ENCODE results near the gene DONSON.

Gene DONSON

DNA sequence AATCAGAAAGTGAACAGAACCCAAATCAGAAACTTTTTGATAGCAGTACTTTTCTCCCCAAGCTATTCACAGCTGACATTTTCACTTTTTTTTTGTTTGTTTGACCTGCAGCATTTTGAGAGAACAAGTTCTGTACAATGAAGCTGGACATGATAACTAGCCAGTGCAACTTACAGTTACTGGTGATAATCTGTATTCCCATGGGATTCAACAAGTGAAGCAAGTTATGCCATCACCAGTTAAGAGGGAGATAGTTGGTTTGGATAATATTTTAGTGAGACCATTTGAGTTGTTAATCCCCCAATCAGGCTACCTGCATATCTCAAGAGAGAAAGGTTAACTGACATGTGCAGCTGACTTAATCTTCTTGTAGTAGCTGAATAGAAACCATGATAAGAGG is 27.5 kb downstream of the DONSON start:
- no peak for DNase-seq

DNA sequence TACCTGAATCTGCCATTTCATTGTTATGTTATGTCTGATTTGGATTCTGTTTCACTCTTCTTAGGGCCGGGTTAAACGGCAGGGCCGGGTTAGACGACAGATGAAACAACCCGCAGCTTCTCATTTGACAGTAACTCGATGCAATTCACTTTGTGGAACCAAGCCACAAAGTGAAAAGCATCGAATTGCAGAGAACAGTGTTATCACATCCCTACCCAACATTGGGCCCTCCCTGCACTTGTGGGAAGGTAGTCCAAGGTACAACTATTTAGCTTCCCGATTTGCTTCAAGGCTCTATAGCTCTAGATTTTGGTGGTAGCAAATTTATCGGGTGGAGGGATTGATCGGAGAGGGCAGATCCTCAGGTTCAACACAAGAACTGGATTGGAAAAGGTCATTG is 28.7 kb downstream of the DONSON start:
- no peak for DNase-seq

DNA sequence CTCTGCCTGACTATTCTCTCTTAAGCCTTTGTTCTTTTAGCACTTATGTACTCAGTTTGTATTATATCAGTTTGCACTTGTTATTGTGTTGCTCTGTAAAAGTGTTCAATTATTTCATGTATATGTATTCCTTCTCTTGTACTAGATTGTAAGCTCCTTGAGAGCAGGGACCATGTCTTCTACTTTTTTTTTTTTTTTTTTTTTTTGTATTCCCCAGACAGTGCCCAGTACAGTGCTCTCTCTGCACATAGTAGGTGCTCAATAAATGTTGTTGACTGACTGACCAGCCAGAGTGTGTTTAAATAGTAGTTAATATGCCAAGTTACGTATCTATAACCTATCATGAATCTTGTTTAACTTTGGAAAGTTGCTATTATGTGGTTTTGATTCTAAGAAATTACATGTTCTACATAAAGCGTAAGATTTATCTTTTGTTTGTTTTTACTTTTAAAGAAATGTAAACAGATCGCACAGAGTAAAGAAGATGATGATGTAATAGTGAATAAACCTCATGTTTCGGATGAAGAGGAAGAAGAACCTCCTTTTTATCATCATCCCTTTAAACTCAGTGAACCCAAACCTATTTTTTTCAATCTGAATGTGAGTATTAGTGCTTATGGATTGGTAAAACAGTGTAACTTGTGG is 29.6 kb downstream of the DONSON start:
- no peak for DNase-seq

DNA sequence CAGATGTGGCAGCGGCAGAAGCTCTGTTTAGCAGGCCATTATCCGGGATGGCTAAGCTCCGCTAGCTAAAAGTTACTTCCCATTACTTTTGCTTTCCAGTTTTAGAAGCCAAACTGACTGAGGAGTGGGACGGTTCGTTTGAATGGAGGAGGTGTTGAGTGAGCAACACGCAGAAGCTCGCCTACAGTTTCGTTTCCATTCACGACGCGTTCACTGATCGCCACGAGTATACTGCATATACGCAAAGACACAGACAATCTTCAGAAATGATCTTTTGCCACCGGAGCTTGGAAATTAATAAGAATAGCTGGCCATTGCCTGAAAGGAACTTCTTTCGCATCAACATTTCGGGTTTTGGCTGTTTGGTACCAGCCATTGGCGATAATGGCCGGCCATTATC is 31.0 kb downstream of the DONSON start:
- no peak for DNase-seq

DNA sequence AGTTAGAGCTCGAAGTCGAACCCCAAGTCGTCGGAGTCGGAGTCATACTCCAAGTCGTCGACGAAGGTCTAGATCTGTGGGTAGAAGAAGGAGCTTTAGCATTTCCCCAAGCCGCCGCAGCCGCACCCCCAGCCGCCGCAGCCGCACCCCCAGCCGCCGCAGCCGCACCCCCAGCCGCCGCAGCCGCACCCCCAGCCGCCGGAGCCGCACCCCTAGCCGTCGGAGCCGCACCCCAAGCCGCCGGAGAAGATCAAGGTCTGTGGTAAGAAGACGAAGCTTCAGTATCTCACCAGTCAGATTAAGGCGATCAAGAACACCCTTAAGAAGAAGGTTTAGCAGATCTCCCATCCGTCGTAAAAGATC is 33.5 kb downstream of the DONSON start:
- DNase-seq = no peak

DNA sequence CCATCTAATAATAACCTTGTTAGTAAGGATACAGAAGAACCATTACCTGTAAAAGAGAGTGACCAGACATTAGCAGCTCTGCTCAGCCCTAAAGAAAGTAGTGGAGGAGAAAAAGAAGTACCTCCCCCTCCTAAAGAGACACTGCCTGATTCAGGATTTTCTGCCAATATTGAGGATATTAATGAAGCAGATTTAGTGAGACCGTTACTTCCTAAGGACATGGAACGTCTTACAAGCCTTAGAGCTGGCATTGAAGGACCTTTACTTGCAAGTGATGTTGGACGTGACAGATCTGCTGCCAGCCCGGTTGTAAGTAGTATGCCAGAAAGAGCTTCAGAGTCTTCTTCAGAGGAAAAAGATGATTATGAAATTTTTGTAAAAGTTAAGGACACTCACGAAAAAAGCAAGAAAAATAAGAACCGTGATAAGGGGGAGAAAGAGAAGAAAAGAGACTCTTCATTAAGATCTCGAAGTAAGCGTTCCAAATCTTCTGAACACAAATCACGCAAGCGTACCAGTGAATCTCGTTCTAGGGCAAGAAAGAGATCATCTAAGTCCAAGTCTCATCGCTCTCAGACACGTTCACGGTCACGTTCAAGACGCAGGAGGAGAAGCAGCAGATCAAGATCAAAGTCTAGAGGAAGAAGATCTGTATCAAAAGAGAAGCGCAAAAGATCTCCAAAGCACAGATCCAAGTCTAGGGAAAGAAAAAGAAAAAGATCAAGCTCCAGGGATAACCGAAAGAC is 34.1 kb downstream of the DONSON start:
- DNase-seq = no peak

DNA sequence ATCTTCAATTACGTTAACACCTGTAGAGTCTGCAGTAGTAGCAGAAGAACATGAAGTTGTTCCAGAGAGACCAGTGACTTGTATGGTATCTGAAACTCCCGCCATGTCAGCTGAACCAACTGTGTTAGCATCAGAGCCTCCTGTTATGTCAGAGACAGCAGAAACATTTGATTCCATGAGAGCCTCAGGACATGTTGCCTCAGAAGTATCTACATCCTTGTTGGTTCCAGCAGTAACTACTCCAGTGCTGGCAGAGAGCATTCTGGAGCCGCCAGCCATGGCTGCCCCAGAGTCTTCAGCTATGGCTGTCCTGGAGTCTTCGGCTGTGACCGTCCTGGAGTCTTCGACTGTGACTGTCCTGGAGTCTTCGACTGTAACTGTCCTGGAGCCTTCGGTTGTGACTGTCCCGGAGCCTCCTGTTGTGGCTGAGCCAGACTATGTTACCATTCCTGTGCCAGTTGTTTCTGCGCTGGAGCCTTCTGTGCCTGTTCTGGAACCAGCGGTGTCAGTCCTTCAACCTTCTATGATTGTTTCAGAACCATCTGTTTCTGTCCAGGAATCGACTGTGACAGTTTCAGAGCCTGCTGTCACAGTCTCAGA is 35.4 kb downstream of the DONSON start:
- no peak for DNase-seq

DNA sequence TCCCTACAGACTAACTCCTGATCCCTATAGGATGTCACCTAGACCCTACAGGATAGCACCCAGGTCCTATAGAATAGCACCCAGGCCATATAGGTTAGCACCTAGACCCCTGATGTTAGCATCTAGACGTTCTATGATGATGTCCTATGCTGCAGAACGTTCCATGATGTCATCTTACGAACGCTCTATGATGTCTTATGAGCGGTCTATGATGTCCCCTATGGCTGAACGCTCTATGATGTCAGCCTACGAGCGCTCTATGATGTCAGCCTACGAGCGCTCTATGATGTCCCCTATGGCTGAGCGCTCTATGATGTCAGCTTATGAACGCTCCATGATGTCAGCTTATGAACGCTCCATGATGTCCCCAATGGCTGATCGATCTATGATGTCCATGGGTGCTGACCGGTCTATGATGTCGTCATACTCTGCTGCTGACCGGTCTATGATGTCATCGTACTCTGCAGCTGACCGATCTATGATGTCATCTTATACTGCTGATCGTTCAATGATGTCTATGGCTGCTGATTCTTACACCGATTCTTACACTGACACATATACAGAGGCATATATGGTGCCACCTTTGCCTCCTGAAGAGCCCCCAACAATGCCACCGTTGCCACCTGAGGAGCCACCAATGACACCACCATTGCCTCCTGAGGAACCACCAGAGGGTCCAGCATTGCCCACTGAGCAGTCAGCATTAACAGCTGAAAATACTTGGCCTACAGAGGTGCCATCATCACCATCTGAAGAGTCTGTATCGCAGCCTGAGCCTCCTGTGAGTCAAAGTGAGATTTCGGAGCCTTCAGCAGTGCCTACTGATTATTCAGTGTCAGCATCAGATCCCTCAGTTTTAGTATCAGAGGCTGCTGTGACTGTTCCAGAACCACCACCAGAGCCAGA is 36.1 kb downstream of the DONSON start:
- DNase-seq = no peak

DNA sequence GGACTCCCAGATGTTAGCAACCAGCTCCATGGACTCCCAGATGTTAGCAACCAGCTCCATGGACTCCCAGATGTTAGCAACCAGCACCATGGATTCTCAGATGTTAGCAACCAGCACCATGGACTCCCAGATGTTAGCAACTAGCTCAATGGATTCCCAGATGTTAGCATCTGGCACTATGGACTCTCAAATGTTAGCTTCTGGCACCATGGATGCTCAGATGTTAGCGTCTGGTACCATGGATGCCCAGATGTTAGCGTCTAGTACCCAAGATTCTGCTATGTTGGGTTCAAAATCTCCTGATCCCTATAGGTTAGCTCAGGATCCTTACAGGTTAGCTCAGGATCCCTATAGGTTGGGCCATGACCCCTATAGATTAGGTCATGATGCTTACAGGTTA is 36.8 kb downstream of the DONSON start:
- DNase-seq = no peak

DNA sequence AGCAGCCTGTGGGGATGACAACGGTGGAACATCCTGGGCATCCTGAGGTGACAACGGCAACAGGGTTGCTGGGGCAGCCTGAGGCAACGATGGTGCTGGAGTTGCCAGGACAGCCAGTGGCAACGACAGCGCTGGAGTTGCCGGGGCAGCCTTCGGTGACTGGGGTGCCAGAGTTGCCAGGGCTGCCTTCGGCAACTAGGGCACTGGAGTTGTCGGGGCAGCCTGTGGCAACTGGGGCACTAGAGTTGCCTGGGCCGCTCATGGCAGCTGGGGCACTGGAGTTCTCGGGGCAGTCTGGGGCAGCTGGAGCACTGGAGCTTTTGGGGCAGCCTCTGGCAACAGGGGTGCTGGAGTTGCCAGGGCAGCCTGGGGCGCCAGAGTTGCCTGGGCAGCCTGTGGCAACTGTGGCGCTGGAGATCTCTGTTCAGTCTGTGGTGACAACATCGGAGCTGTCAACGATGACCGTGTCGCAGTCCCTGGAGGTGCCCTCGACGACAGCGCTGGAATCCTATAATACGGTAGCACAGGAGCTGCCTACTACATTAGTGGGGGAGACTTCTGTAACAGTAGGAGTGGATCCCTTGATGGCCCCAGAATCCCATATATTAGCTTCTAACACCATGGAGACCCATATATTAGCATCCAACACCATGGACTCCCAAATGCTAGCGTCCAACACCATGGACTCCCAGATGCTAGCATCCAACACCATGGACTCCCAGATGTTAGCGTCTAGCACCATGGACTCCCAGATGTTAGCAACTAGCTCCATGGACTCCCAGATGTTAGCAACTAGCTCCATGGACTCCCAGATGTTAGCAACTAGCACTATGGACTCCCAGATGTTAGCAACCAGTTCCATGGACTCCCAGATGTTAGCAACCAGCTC is 37.5 kb downstream of the DONSON start:
- no peak for DNase-seq

DNA sequence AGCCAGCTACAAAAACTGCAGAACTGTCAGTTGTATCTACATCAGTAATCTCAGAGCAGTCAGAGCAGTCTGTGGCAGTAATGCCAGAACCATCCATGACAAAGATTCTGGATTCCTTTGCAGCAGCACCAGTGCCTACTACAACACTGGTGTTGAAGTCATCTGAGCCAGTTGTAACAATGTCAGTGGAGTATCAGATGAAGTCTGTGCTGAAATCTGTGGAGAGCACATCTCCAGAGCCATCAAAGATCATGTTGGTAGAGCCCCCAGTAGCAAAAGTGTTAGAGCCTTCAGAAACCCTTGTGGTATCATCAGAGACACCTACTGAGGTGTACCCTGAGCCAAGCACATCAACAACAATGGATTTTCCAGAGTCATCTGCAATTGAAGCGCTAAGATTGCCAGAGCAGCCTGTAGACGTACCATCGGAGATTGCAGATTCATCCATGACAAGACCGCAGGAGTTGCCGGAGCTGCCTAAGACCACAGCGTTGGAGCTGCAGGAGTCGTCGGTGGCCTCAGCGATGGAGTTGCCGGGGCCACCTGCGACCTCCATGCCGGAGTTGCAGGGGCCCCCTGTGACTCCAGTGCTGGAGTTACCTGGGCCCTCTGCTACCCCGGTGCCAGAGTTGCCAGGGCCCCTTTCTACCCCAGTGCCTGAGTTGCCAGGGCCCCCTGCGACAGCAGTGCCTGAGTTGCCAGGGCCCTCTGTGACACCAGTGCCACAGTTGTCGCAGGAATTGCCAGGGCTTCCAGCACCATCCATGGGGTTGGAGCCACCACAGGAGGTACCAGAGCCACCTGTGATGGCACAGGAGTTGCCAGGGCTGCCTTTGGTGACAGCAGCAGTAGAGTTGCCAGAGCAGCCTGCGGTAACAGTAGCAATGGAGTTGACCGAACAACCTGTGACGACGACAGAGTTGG is 38.4 kb downstream of the DONSON start:
- DNase-seq = no peak

DNA sequence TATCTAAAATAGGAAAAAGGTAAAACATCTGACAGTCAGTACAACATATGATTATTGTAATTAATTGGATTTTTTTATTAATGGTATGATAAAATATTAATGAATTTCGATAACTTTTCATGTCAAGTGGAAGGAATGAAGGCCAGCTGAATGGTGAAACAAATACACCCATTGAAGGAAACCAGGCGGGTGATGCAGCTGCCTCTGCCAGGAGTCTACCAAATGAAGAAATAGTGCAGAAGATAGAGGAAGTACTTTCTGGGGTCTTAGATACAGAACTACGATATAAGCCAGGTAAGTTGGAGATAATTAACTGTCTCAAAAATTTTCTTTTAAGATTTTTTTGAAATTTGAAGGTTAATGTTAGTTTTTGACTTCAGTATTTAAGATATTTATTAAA is 42.4 kb downstream of the DONSON start:
- peak; percentile 55 for DNase-seq

DNA sequence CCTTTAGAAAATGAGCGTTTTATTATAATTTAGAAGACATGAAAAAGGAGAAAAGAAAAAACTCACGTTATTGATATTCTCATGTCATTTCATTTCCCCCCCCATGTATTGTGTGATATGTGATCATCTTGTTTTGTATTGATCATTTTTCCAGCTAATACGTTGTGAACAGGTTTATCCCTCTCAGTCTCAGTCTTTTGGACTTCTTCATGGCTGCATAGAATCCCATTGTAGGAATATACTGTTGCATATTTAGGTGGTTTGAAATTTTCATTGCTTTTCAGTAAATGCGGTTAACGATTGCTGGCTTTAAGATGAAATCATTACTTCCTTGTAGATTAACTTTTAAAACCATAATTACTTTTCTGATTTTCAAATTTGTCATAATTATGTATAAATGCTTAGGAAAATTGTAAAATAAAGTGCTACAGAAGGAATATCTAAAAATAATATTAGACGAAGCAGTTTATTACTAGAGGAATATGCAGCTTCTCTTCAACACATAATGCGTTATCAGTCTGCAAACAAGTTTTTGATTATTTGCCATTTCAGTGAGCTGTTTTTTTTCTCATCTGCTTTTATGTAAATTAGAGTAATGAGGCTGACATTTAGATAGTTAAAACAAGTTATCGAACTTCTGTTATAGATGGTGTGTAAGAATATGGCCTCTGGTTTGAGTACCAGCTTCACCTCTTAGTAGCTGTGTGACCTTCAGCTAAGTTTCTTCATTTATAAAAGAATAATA is 43.9 kb downstream of the DONSON start:
- no peak for DNase-seq

DNA sequence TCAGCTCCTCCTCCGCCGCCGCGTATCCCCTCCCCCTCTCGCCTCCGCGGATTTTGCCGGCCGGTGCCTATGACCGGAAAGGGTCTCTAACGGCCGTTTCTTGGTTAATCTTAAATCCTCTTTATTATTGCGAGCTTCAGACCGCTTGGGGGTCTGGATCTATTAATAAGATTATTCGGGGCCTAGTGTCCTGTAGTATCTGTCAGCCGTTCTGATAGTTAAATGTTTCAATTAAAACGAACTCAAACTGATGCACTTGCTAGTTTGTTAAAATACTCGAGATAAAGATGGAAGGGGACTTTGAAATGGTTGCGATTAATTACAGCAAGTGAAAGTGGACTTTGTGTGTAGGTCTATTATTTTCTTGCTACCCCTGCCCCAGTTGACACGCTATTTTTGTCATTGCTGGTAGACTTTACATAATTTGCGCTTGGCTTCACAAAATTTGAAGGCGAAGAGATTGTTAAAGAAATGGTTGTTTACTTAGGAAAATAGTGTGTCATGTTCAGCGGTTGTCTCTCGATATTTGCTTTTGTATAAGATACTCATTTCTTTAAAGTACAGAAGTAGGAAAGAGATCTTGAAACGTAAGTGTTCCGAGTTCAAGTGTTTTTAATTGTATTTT is 44.9 kb downstream of the DONSON start:
- no peak for DNase-seq

DNA sequence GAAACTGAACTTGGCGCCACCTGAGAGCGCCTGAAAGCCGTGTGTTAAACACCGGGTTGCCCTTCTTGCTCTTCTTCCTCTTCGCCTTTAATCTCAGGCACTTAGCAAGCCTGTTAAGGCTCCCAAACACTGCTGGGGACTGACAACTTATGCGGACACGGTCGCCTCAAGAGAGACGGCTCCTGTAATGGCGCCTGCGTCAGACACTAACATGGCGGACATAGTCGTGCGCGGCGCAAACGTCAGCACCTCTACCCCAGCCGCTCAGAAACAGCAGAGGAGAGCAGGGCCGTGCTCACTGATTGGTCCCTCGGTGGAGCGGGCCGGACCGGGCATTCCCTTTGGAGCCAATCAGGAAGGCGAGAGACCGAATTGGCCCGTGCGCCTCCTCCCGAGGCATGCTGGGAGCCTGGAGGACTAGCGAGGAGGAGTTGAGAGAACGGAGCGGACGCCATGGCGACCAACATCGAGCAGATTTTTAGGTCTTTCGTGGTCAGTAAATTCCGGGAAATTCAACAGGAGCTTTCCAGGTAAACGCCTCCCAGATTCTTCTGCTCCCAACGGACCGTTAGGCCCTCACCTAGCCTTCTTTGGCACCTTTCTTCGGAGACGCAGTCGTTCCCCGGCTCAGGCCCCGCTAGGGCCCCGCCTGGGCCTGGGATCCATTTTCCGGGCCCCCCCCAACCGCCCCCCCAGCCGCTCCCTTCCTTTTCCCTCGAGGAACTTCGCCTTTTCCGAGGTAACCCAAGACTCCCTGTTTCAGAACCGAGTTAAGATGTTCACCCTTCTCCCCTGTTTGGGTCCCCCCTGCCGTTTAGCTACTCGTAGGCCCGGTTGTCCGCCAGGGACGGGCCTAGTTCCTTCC is 45.6 kb downstream of the DONSON start, which contains the start of gene SON:
Gene SON, plus strand, starts transcription at position 399 of the 865 bp plus-strand sequence. Its CDS starts 55 bp downstream, at position 454.
- DNase-seq = peak; percentile 98

DNA sequence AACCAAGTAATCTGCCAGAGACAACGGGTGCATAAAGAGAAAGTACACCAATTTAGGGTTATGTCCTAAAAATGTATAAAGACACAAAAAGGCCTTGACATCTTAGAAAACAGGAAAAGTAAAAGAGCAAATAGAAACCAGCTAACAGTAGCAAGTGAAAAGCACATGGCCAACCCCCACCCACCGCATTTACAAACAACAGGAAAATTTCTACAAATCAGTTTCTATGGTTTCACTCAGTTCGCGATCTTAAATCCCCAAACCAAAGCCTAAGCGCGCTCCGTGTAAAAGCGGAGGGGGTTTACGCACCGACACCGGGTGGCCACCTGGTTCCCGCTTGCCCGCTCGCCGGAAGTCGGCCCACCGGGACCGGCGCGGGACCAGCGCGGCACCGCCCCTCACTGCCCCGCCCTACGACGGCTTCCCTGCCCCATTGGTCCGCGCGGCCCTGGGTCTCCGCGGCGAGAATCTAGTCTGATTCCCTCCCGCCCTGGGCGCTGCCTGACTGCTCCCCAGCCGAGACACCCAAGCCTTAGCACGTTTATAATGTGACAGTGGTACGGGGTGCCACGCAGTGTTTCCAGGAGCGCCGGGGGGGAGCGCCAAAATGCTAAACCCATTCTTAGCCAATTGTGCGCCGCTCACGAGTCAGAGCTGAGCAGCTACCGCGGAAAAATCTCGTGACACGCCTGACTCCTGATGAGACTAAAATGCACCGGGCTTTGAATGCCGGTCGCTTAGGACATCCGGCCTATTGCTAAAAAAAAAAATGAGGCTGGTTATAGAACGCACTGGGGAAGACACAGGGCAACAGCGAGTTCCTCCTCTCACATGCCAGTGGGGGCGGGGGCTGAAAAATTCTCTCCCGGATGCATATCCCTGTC is 46.5 kb downstream of the DONSON start, which contains the start of gene GART:
Gene GART, minus strand, starts transcription at position 362 of the 884 bp plus-strand sequence. CDS start 2,802 bp downstream, outside the sequence.
- peak; percentile 13 for DNase-seq

DNA sequence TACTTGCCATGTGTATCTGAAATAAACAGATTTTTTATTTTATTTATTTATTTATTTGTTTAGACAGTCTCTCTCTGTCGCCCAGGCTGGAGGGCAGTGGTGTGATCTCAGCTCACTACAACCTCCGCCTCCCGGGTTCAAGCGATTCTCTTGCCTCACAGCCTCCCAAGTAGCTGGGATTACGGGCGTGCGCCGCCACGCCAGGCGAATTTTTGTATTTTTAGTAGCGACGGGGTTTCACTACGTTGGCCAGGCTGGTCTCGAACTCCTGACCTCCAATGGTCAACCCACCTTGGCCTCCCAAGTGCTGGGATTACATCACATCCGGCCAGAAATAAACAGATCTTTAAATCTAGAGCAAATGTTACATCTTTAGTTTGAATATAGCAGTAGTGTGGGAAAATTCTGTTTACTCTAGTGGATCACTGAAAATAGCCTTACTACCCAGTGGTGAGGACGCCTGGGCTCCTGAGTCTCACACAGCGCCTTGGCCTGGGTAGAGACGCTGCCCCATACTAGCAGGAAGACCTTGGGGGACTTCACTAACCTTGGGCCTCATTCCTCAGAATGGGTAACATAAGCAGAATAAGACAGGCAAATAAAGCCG is 47.3 kb downstream of the DONSON start:
- no peak for DNase-seq
